HepG2 (cell line): ENCODE measurements around the gene ARHGEF16. TPM values are rescaled to one million over a fixed set of nuclear protein-coding genes. Genes with fewer than 3 reads are reported as not detected.

Experiments
- ATAC-seq: fragments of 200-7000 bp; cut with Tn5 transposase; 3 replicates; pipeline ENCODE4 v1.9.1; 2020; ENCODE audit warnings: mild to moderate bottlenecking, moderate library complexity
- BruUV-seq: library from RNA; stranded (reverse); fragments of 400-500 nt; replicated peaks from 2 replicates; lab custom pipeline; 2021; lab: Mats Ljungman, UMichigan
- CTCF ChIA-PET: fragments of 300-600 bp; formaldehyde crosslinking; extraction: SDS; loops from one replicate; lab custom pipeline; 2021; ENCODE audit warnings: low total read pairs, inconsistent platforms, low intra/inter-chr PET ratio; lab: Yijun Ruan, JAX
- POLR2A ChIA-PET: fragments of 350-600 bp; sonication (Branson Sonifier 250); formaldehyde crosslinking; loops from one replicate; lab custom pipeline; 2020; ENCODE audit warnings: antibody characterized with exemption, inconsistent platforms; lab: Yijun Ruan, JAX
- DNase-seq: peaks from one replicate; pipeline ENCODE4 v3.0.0-alpha.2; 2015; ENCODE audit warnings: low spot score
- FAIRE-seq: peaks from 3 replicates; lab custom pipeline; 2011; peaks lifted over from hg19 to GRCh38; lab: Jason Lieb, UNC
- H2AFZ ChIP-seq: one replicate; pipeline ENCODE4 v1.6.1; 2011; ENCODE audit warnings: low read length, inconsistent platforms
- H3K27ac ChIP-seq: fragments of 300-600 bp; 3 replicates; pipeline ENCODE4 v1.8.0; 2011; ENCODE audit warnings: mixed run types, mild to moderate bottlenecking, mixed read lengths, low read length, inconsistent platforms; ENCODE audit not compliant: insufficient read depth; ENCODE audit errors: extremely low read length
- H3K27me3 ChIP-seq, 2 experiments: fragments of 200-600 bp in 1 of 2; 2 replicates in 1 of 2; 3 replicates in 1 of 2; pipeline versions ENCODE4 v1.6.0 to v1.8.0; 2011; ENCODE audit warnings: low read length in 2 of 2, mild to moderate bottlenecking in 2 of 2, moderate library complexity in 2 of 2, inconsistent platforms in 1 of 2; ENCODE audit not compliant: insufficient read depth in 2 of 2, control insufficient read depth in 1 of 2
- H3K36me3 ChIP-seq, 2 experiments: fragments of 200-600 bp in 1 of 2; replicated peaks in 1 of 2; 2 replicates in 1 of 2; 3 replicates in 1 of 2; pipeline versions ENCODE4 v1.5.1 to v1.8.0; 2011; ENCODE audit warnings: low read length in 2 of 2, inconsistent platforms in 1 of 2; ENCODE audit not compliant: insufficient read depth in 2 of 2, control insufficient read depth in 1 of 2
- H3K4me1 ChIP-seq: 2 replicates; pipeline ENCODE4 v1.5.1; 2012; ENCODE audit warnings: low read length, inconsistent platforms; ENCODE audit not compliant: insufficient read depth
- H3K4me2 ChIP-seq: 2 replicates; pipeline ENCODE4 v1.6.0; 2011; ENCODE audit warnings: low read depth, low read length, inconsistent platforms
- H3K4me3 ChIP-seq, 3 experiments: fragments of 200-600 bp in 1 of 3; sonication (generic), shearing (Covaris generic) in 1 of 3; replicated peaks in 1 of 3; 2 replicates each; pipeline ENCODE4 v1.5.1; 2011 to 2016; ENCODE audit warnings: low read length in 3 of 3, inconsistent platforms in 2 of 3, low read depth in 2 of 3, mild to moderate bottlenecking in 2 of 3, control low read depth in 1 of 3, mixed read lengths in 1 of 3; ENCODE audit not compliant: insufficient read depth in 1 of 3
- H3K79me2 ChIP-seq: one replicate; pipeline ENCODE4 v1.6.1; 2011; ENCODE audit warnings: low read length, inconsistent platforms; ENCODE audit not compliant: insufficient read depth
- H3K9ac ChIP-seq: 2 replicates; pipeline ENCODE4 v1.6.0; 2011; ENCODE audit warnings: mild to moderate bottlenecking, low read depth, low read length, inconsistent platforms; ENCODE audit not compliant: insufficient read depth
- H3K9me3 ChIP-seq: 2 replicates; pipeline ENCODE4 v1.5.1; 2012; ENCODE audit warnings: mild to moderate bottlenecking, low read length
- H4K20me1 ChIP-seq: 2 replicates; pipeline ENCODE4 v1.6.0; 2011; ENCODE audit warnings: inconsistent platforms, mild to moderate bottlenecking, low read length, moderate library complexity; ENCODE audit not compliant: insufficient read depth
- AGO2 ChIP-seq: fragments of 200-400 bp; formaldehyde crosslinking; optimal IDR thresholded peaks from 2 replicates; pipeline ENCODE3; 2017; ENCODE audit warnings: mild to moderate bottlenecking, low read depth, low read length, moderate library complexity
- ATF7 ChIP-seq, 2 experiments: fragments of 450-650 bp in 1 of 2; sonication (generic) in 1 of 2; formaldehyde crosslinking in 1 of 2; IDR thresholded peaks; 2 replicates each; pipeline versions ENCODE4 v1.4.0 to v1.6.1; 2016 to 2020; ENCODE audit warnings: antibody characterized with exemption in 1 of 2, mild to moderate bottlenecking in 1 of 2, missing genetic modification reagents in 1 of 2
- KAT8 ChIP-seq: IDR thresholded peaks from 2 replicates; pipeline ENCODE4 v1.6.1; 2016; ENCODE audit warnings: missing genetic modification reagents, missing compliant biosample characterization
- NFIB ChIP-seq: sonication (generic); formaldehyde crosslinking; IDR thresholded peaks from 2 replicates; pipeline ENCODE4 v1.9.0; 2021; ENCODE audit warnings: missing genetic modification reagents, mild to moderate bottlenecking, borderline replicate concordance
- WGBS: methylation state at CpG from one replicate; pipeline ENCODE4 v1.1.6; 2017; ENCODE audit warnings: low lambda C conversion rate; 5-methylcytosine and 5-hydroxymethylcytosine counted together
- in situ Hi-C: cut with HindIII; loops from 2 replicates; pipeline ENCODE4 v1.10.0; 2017; ENCODE audit warnings: low pct_unique_long_range_greater_than_20kb; ENCODE audit not compliant: extremely low pct_ligation_motif_present
- intact Hi-C: fragments of 100-400 bp; cut with micrococcal nuclease; formaldehyde crosslinking; loops from one replicate; pipeline ENCODE4 v1.10.0; 2022; ENCODE audit not compliant: unreplicated experiment
- polyA plus RNA-seq, 8 experiments: library from polyadenylated mRNA; depleted of rRNA in 3 of 8; stranded (reverse) in 7 of 8; unstranded in 1 of 8; fragments of >200 nt; fragmentation: Illumina TruSeq in 4 of 8; extraction: Trizol in 4 of 8; gene quantifications; 2 replicates each; pipeline versions ENCODE4 v1.2.1 to v1.2.3, GENCODE V29; 2011 to 2016; ENCODE audit warnings: low read depth in 4 of 8, missing spikeins in 1 of 8, mixed read lengths in 1 of 8; ENCODE audit not compliant: insufficient read depth in 1 of 8
- total RNA-seq, 5 experiments: library from RNA; depleted of rRNA; stranded (reverse); fragments of >200 nt; fragmentation: Illumina TruSeq; extraction: Trizol; gene quantifications; 2 replicates each; pipeline ENCODE4 v1.2.3, GENCODE V29; 2016; ENCODE audit warnings: low read depth in 1 of 5

The ARHGEF16 gene
- total and polyA plus RNA-seq, 2 of the 13 experiments (the other 11 are each of a cell fraction or from before 2014, with no cell fraction given) = 20.3 to 39.9 TPM

GRCh38 chr1:3504151-3504821, 49.8 kb downstream of the ARHGEF16 start:
- no peak overlapping the region for H3K27ac ChIP-seq
- H3K9ac ChIP-seq = no peak overlapping the region
- peak; percentile 33 for TF ChIP-seq AGO2
- TF ChIP-seq ATF7 (IDR thresholded peaks at IDR 0.05) = no peak
- TF ChIP-seq ATF7 (CRISPR knock-in tag; IDR thresholded peaks at IDR 0.05) = no peak
- ChIA-PET POLR2A (no interaction called here), CTCF (no interaction called here)
- H3K27me3 ChIP-seq = peaks cover 1 to 22% of the 10 kb centered on the region in 2 experiments; a peak in 3 of 5 replicates
- H3K4me3 ChIP-seq = no peak overlapping the region
- ATAC-seq = no peak
- no peak for FAIRE-seq
- peaks cover 7% of the 10 kb centered on the region; the same call in 1 of the 2 replicates for H4K20me1 ChIP-seq
- no peaks in the 10 kb centered on the region for H3K9me3 ChIP-seq
- no peak overlapping the region for H3K4me2 ChIP-seq
- in situ Hi-C loops = no loop called here
- no peak overlapping the region for H2AFZ ChIP-seq
- 59% methylated on average over 11 of the region's 31 CpGs for WGBS
- no TSS peak for BruUV-seq
- DNase-seq = no peak
- H3K36me3 ChIP-seq = no peaks in the 10 kb centered on the region
- no peaks in the 10 kb centered on the region for H3K4me1 ChIP-seq
- H3K79me2 ChIP-seq = no peaks in the 10 kb centered on the region
- intact Hi-C loops = no loop called here

GRCh38 chr1:3504822-3505153, 50.3 kb downstream of the ARHGEF16 start:
- no peaks in the 10 kb centered on the region for H3K79me2 ChIP-seq
- in situ Hi-C loops (no loop called here), intact Hi-C loops (no loop called here)
- ChIA-PET POLR2A (no interaction called here), CTCF (no interaction called here)
- no peaks in the 10 kb centered on the region for H3K4me1 ChIP-seq
- WGBS = 17% methylated on average over 1 of the region's 7 CpGs
- no peak for FAIRE-seq
- no TSS peak for BruUV-seq
- no peak overlapping the region for H3K4me2 ChIP-seq
- no peak for ATAC-seq
- no peaks in the 10 kb centered on the region for H3K36me3 ChIP-seq
- no peaks in the 10 kb centered on the region for H3K9me3 ChIP-seq
- H3K4me3 ChIP-seq = no peak overlapping the region
- DNase-seq = no peak
- H3K27me3 ChIP-seq = peaks cover 1 to 22% of the 10 kb centered on the region in 2 experiments; a peak in 3 of 5 replicates
- peaks cover 7% of the 10 kb centered on the region; the same call in 1 of the 2 replicates for H4K20me1 ChIP-seq
- H3K9ac ChIP-seq = no peak overlapping the region
- no peak overlapping the region for H2AFZ ChIP-seq
- no peak for TF ChIP-seq KAT8 (CRISPR knock-in tag)
- TF ChIP-seq NFIB (CRISPR knock-in tag) = no peak
- TF ChIP-seq AGO2 = peak; percentile 15
- H3K27ac ChIP-seq = no peak overlapping the region
